H9 (cell line): Measurements from ENCODE around the gene EIF2S2. TPM values are rescaled to one million over a fixed set of nuclear protein-coding genes. Genes with fewer than 3 reads are reported as not detected.

ENCODE experiments used
- DNase-seq: peaks from one replicate; pipeline ENCODE4 v3.0.0-alpha.2; 2017
- H2AFZ ChIP-seq: one replicate; pipeline ENCODE4 v1.6.1; 2013; ENCODE audit warnings: mild to moderate bottlenecking, low read length, control low read depth, moderate library complexity
- H2AK5ac ChIP-seq: 2 replicates; pipeline ENCODE4 v1.6.1; 2013; ENCODE audit warnings: low read length, control low read depth, mixed read lengths; ENCODE audit not compliant: insufficient read length
- H2BK120ac ChIP-seq: one replicate; pipeline ENCODE4 v1.6.1; 2013; ENCODE audit warnings: low read depth, mild to moderate bottlenecking, low read length, control low read depth, inconsistent platforms; ENCODE audit not compliant: poor library complexity, severe bottlenecking
- H2BK12ac ChIP-seq: 2 replicates; pipeline ENCODE4 v1.6.1; 2013; ENCODE audit warnings: low read length, control low read depth, mixed read lengths, low read depth; ENCODE audit not compliant: insufficient read length
- H2BK15ac ChIP-seq: 2 replicates; pipeline ENCODE4 v1.6.1; 2013; ENCODE audit warnings: low read depth, low read length, control low read depth
- H2BK20ac ChIP-seq: one replicate; pipeline ENCODE4 v1.6.1; 2013; ENCODE audit warnings: low read depth, mild to moderate bottlenecking, low read length, control low read depth, inconsistent platforms; ENCODE audit not compliant: poor library complexity, severe bottlenecking
- H2BK5ac ChIP-seq: 2 replicates; pipeline ENCODE4 v1.6.1; 2013; ENCODE audit warnings: low read length, control low read depth, mixed read lengths; ENCODE audit not compliant: insufficient read length
- H3K14ac ChIP-seq: 2 replicates; pipeline ENCODE4 v1.6.1; 2013; ENCODE audit warnings: low read length, control low read depth; ENCODE audit not compliant: insufficient read depth
- H3K18ac ChIP-seq: 2 replicates; pipeline ENCODE4 v1.6.1; 2013; ENCODE audit warnings: low read depth, mild to moderate bottlenecking, mixed read lengths, low read length, control low read depth; ENCODE audit not compliant: insufficient read length
- H3K23ac ChIP-seq: 2 replicates; pipeline ENCODE4 v1.6.1; 2013; ENCODE audit warnings: low read length, control low read depth, mixed read lengths, low read depth; ENCODE audit not compliant: insufficient read length
- H3K23me2 ChIP-seq: 2 replicates; pipeline ENCODE4 v1.6.1; 2013; ENCODE audit warnings: low read depth, mild to moderate bottlenecking, mixed read lengths, low read length, control low read depth; ENCODE audit not compliant: insufficient read length, poor library complexity, severe bottlenecking
- H3K27ac ChIP-seq: 2 replicates; pipeline ENCODE4 v1.5.1; 2013; ENCODE audit warnings: low read length, control low read depth, mixed read lengths, low read depth; ENCODE audit not compliant: insufficient read length
- H3K27me3 ChIP-seq: 2 replicates; pipeline ENCODE4 v1.6.1; 2013; ENCODE audit warnings: low read length, control low read depth, inconsistent platforms; ENCODE audit not compliant: insufficient read depth
- H3K4ac ChIP-seq: 2 replicates; pipeline ENCODE4 v1.6.1; 2013; ENCODE audit warnings: low read depth, mild to moderate bottlenecking, control low read depth, inconsistent platforms, low read length, moderate library complexity
- H3K4me1 ChIP-seq: 2 replicates; pipeline ENCODE4 v1.6.1; 2013; ENCODE audit warnings: low read length, control low read depth, inconsistent platforms; ENCODE audit not compliant: insufficient read depth
- H3K4me2 ChIP-seq: 2 replicates; pipeline ENCODE4 v1.6.1; 2013; ENCODE audit warnings: low read length, control low read depth, mixed read lengths; ENCODE audit not compliant: insufficient read length, insufficient read depth
- H3K56ac ChIP-seq: 2 replicates; pipeline ENCODE4 v1.6.1; 2013; ENCODE audit warnings: low read depth, mild to moderate bottlenecking, mixed read lengths, low read length, control low read depth; ENCODE audit not compliant: insufficient read length
- H3K79me1 ChIP-seq: 2 replicates; pipeline ENCODE4 v1.6.1; 2013; ENCODE audit warnings: low read depth, mild to moderate bottlenecking, moderate library complexity, low read length, control low read depth, inconsistent platforms; ENCODE audit not compliant: insufficient read depth, poor library complexity, severe bottlenecking
- H3K79me2 ChIP-seq: 2 replicates; pipeline ENCODE4 v1.6.1; 2013; ENCODE audit warnings: low read length, control low read depth, inconsistent platforms; ENCODE audit not compliant: insufficient read depth
- H3K9ac ChIP-seq: 2 replicates; pipeline ENCODE4 v1.6.1; 2013; ENCODE audit warnings: low read length, control low read depth, mixed read lengths; ENCODE audit not compliant: insufficient read length; ENCODE audit errors: extremely low read depth
- H3K9me3 ChIP-seq: one replicate; pipeline ENCODE4 v1.6.1; 2013; ENCODE audit warnings: low read depth, low read length, inconsistent platforms; ENCODE audit not compliant: control insufficient read depth
- H3T11ph ChIP-seq: one replicate; pipeline ENCODE4 v1.6.1; 2013; ENCODE audit warnings: mild to moderate bottlenecking, low read length, control low read depth, inconsistent platforms
- H4K20me1 ChIP-seq: one replicate; pipeline ENCODE4 v1.6.1; 2013; ENCODE audit not compliant: control insufficient read depth, insufficient read length, insufficient read depth
- H4K5ac ChIP-seq: 2 replicates; pipeline ENCODE4 v1.6.1; 2013; ENCODE audit warnings: low read depth, mild to moderate bottlenecking, mixed read lengths, low read length, control low read depth; ENCODE audit not compliant: insufficient read length
- H4K8ac ChIP-seq: replicated peaks from 2 replicates; pipeline ENCODE4 v1.6.1; 2013; ENCODE audit warnings: low read length, control low read depth, mixed read lengths, low read depth; ENCODE audit not compliant: insufficient read length
- H4K91ac ChIP-seq: 2 replicates; pipeline ENCODE4 v1.6.1; 2013; ENCODE audit warnings: low read depth, mild to moderate bottlenecking, moderate library complexity, mixed read lengths, low read length, control low read depth; ENCODE audit not compliant: insufficient read length
- H3K27ac Mint-ChIP-seq, 3 experiments: 2 replicates in 2 of 3; 3 replicates in 1 of 3; pipeline ENCODE4 v1.8.0; 2020 to 2021; ENCODE audit warnings: mixed read lengths in 3 of 3, mild to moderate bottlenecking in 1 of 3, moderate library complexity in 1 of 3
- H3K27me3 Mint-ChIP-seq: 2 replicates; pipeline ENCODE4 v1.8.0; 2021; ENCODE audit warnings: low read depth, mild to moderate bottlenecking, moderate library complexity, mixed read lengths
- H3K36me3 Mint-ChIP-seq, 3 experiments: 2 replicates in 2 of 3; 3 replicates in 1 of 3; pipeline ENCODE4 v1.8.0; 2020 to 2021; ENCODE audit warnings: low read depth in 3 of 3, mixed read lengths in 3 of 3; ENCODE audit not compliant: insufficient read depth in 1 of 3
- H3K4me1 Mint-ChIP-seq, 2 experiments: 2 replicates each; pipeline ENCODE4 v1.8.0; 2020; ENCODE audit warnings: mixed read lengths in 2 of 2
- H3K4me3 Mint-ChIP-seq, 2 experiments: 2 replicates in 1 of 2; 3 replicates in 1 of 2; pipeline ENCODE4 v1.8.0; 2020 to 2021; ENCODE audit warnings: mild to moderate bottlenecking in 2 of 2, mixed read lengths in 2 of 2, moderate library complexity in 1 of 2
- H3K9me3 Mint-ChIP-seq, 2 experiments: 2 replicates in 1 of 2; 3 replicates in 1 of 2; pipeline ENCODE4 v1.8.0; 2020; ENCODE audit warnings: mild to moderate bottlenecking in 2 of 2, mixed read lengths in 2 of 2, moderate library complexity in 1 of 2
- WGBS: extraction: QIAGEN DNeasy Blood & Tissue Kit; methylation state at CpG from one replicate; pipeline ENCODE4 v1.1.7; 2013; ENCODE audit warnings: missing lambda C conversion rate, low lambda C conversion rate, mixed read lengths; ENCODE audit not compliant: insufficient read length; ENCODE audit errors: extremely low coverage; 5-methylcytosine and 5-hydroxymethylcytosine counted together
- total RNA-seq: library from RNA; stranded (reverse); gene quantifications from 2 replicates; pipeline ENCODE4 v1.2.1, GENCODE V29; 2021
- TF ChIP-seq, protein P1 (sequence below): fragments of 200-600 bp; sonication (generic); conservative IDR thresholded peaks from 3 replicates; pipeline ENCODE4 v1.8.0; 2021; ENCODE audit warnings: antibody characterized with exemption, mild to moderate bottlenecking

The EIF2S2 gene
- total RNA-seq, 1 experiment from 2014 or later: 188 TPM

GRCh38 chr20:34091637-34092200, 20.3 kb downstream of the EIF2S2 start:
- Mint-ChIP-seq H3K27me3 (no peaks in the 10 kb centered on the region), H3K27ac (no peak overlapping the region), H3K36me3 (peaks cover 49 to 95% (median 82%) of the 10 kb centered on the region in 3 experiments), H3K4me1 (no peaks in the 10 kb centered on the region), H3K9me3 (no peaks in the 10 kb centered on the region), H3K4me3 (no peak overlapping the region)
- H3K9ac ChIP-seq: no peak overlapping the region
- H3K27me3 ChIP-seq: no peaks in the 10 kb centered on the region
- H3K4me1 ChIP-seq: no peaks in the 10 kb centered on the region
- no peak overlapping the region for H4K8ac ChIP-seq
- no peak overlapping the region for H3K23ac ChIP-seq
- H2BK5ac ChIP-seq: no peak overlapping the region
- H3T11ph ChIP-seq: no peak overlapping the region
- H2BK15ac ChIP-seq: no peak overlapping the region
- H3K79me1 ChIP-seq: no peaks in the 10 kb centered on the region
- no peak overlapping the region for H3K14ac ChIP-seq
- no peak overlapping the region for H3K4ac ChIP-seq
- no peak overlapping the region for H3K4me2 ChIP-seq
- H3K18ac ChIP-seq: no peak overlapping the region
- H4K5ac ChIP-seq: no peak overlapping the region
- H4K91ac ChIP-seq: no peak overlapping the region
- H2AK5ac ChIP-seq: no peak overlapping the region
- H2BK20ac ChIP-seq: no peak overlapping the region
- no peak overlapping the region for H3K27ac ChIP-seq
- H2BK120ac ChIP-seq: no peak overlapping the region
- no peak overlapping the region for H2BK12ac ChIP-seq
- H4K20me1 ChIP-seq: no peaks in the 10 kb centered on the region
- WGBS: no CpG with 5 or more reads among the region's 6 CpGs
- no peak for DNase-seq
- TF ChIP-seq, protein P1, sequence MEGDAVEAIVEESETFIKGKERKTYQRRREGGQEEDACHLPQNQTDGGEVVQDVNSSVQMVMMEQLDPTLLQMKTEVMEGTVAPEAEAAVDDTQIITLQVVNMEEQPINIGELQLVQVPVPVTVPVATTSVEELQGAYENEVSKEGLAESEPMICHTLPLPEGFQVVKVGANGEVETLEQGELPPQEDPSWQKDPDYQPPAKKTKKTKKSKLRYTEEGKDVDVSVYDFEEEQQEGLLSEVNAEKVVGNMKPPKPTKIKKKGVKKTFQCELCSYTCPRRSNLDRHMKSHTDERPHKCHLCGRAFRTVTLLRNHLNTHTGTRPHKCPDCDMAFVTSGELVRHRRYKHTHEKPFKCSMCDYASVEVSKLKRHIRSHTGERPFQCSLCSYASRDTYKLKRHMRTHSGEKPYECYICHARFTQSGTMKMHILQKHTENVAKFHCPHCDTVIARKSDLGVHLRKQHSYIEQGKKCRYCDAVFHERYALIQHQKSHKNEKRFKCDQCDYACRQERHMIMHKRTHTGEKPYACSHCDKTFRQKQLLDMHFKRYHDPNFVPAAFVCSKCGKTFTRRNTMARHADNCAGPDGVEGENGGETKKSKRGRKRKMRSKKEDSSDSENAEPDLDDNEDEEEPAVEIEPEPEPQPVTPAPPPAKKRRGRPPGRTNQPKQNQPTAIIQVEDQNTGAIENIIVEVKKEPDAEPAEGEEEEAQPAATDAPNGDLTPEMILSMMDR: no peak
- no peaks in the 10 kb centered on the region for H3K79me2 ChIP-seq
- no peaks in the 10 kb centered on the region for H3K23me2 ChIP-seq
- no peaks in the 10 kb centered on the region for H3K9me3 ChIP-seq
- no peak overlapping the region for H3K56ac ChIP-seq
- no peak overlapping the region for H2AFZ ChIP-seq
